Activated B cell treated with CpG ODN at 0.5 μM for 24 hours (primary cell): ENCODE data around the gene RBFOX2. TPM values are rescaled to one million over a fixed set of nuclear protein-coding genes. Genes with fewer than 3 reads are reported as not detected.

Source experiments
- ATAC-seq: fragments of 200-7000 bp; cut with Tn5 transposase; one replicate; pipeline ENCODE4 v1.10.0; 2021; ENCODE audit warnings: low read depth, mild to moderate bottlenecking, moderate library complexity
- CTCF ChIA-PET: fragments of 350-600 bp; sonication (Branson Sonifier 250); formaldehyde crosslinking; loops from one replicate; lab custom pipeline; 2021; ENCODE audit warnings: antibody characterized with exemption; lab: Charles Lee
- POLR2A ChIA-PET: fragments of 350-600 bp; sonication (Branson Sonifier 250); formaldehyde crosslinking; loops from one replicate; lab custom pipeline; 2021; ENCODE audit warnings: antibody characterized with exemption; lab: Charles Lee
- DNase-seq: peaks from one replicate; pipeline ENCODE4 v3.0.0; 2022
- H3K27ac Mint-ChIP-seq: one replicate; pipeline ENCODE4 v1.8.0; 2020; ENCODE audit warnings: mixed read lengths
- H3K27me3 Mint-ChIP-seq: one replicate; pipeline ENCODE4 v1.8.0; 2021; ENCODE audit warnings: mixed read lengths
- H3K36me3 Mint-ChIP-seq: one replicate; pipeline ENCODE4 v1.8.0; 2021; ENCODE audit warnings: low read depth, mixed read lengths
- H3K4me1 Mint-ChIP-seq: one replicate; pipeline ENCODE4 v1.8.0; 2021; ENCODE audit warnings: mixed read lengths
- H3K4me3 Mint-ChIP-seq: one replicate; pipeline ENCODE4 v1.8.0; 2020; ENCODE audit warnings: mild to moderate bottlenecking, mixed read lengths
- H3K9me3 Mint-ChIP-seq: one replicate; pipeline ENCODE4 v1.8.0; 2020; ENCODE audit warnings: mixed read lengths
- intact Hi-C: fragments of 100-400 bp; cut with micrococcal nuclease; formaldehyde crosslinking; loops from one replicate; pipeline ENCODE4 v1.15.1; 2024
- total RNA-seq: library from RNA; stranded (reverse); gene quantifications from 2 replicates; pipeline ENCODE4 v1.2.3, GENCODE V29; 2022
- TF ChIP-seq, protein P1 (sequence below): fragments of 200-600 bp; IDR thresholded peaks from one replicate; pipeline ENCODE4 v1.8.0; 2022; ENCODE audit warnings: antibody characterized with exemption, mild to moderate bottlenecking

Gene RBFOX2
- total RNA-seq, 1 donor from 2014 or later, result not detected

DNA sequence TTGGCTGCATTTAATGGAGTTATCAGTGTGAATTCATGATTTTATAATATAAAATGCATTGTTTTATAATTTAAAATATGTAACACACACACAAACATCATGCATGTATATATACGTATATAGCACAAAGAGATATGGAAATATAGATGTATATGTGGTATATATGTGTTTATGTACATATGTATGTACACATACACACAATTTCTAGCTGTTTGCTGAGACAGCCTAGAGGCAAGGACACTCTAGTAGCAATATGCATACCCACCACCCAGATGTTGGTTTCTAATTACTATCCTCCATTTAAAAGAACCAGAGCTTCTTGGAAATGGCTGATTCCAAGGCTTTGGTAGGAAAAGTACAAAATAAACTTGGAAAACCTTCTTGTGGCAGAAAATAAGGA lies 50.4 kb downstream of the RBFOX2 start:
- peaks cover 17% of the 10 kb centered on the region for H3K27me3 Mint-ChIP-seq
- no peaks in the 10 kb centered on the region for H3K4me1 Mint-ChIP-seq
- no peak overlapping the region for H3K4me3 Mint-ChIP-seq
- POLR2A ChIA-PET, result no interaction called here
- H3K36me3 Mint-ChIP-seq, result no peaks in the 10 kb centered on the region
- no peak overlapping the region for H3K27ac Mint-ChIP-seq
- CTCF ChIA-PET, result no interaction called here
- H3K9me3 Mint-ChIP-seq, result no peaks in the 10 kb centered on the region
- no peak for ATAC-seq
- intact Hi-C loops, result no loop called here
- TF ChIP-seq, protein P1, sequence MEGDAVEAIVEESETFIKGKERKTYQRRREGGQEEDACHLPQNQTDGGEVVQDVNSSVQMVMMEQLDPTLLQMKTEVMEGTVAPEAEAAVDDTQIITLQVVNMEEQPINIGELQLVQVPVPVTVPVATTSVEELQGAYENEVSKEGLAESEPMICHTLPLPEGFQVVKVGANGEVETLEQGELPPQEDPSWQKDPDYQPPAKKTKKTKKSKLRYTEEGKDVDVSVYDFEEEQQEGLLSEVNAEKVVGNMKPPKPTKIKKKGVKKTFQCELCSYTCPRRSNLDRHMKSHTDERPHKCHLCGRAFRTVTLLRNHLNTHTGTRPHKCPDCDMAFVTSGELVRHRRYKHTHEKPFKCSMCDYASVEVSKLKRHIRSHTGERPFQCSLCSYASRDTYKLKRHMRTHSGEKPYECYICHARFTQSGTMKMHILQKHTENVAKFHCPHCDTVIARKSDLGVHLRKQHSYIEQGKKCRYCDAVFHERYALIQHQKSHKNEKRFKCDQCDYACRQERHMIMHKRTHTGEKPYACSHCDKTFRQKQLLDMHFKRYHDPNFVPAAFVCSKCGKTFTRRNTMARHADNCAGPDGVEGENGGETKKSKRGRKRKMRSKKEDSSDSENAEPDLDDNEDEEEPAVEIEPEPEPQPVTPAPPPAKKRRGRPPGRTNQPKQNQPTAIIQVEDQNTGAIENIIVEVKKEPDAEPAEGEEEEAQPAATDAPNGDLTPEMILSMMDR, result no peak
- DNase-seq, result no peak

DNA sequence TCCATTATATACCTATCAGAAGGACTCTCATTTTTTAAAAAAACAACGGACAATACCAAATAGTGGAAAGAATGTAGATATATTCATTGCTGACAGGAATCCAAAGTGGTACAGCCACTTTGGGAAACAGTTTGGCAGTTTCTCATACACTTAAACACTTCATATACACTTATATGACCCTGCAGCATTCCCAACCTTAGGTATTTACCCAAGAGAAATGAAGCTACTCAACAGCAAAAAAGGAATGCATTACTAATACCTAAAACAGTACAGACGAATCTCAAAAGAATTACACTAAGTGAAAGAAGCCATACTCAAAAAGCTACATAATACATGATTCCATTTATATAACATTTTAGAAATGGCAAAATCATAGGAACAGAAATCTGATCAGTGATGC lies 51.5 kb downstream of the RBFOX2 start:
- intact Hi-C loops, result no loop called here
- Mint-ChIP-seq H3K4me1 (no peaks in the 10 kb centered on the region), H3K4me3 (no peak overlapping the region), H3K27ac (no peak overlapping the region), H3K27me3 (peaks cover 12% of the 10 kb centered on the region), H3K9me3 (no peaks in the 10 kb centered on the region), H3K36me3 (no peaks in the 10 kb centered on the region)
- ATAC-seq (no peak), DNase-seq (no peak)
- TF ChIP-seq, protein P1, result no peak
- ChIA-PET POLR2A (no interaction called here), CTCF (no interaction called here)

DNA sequence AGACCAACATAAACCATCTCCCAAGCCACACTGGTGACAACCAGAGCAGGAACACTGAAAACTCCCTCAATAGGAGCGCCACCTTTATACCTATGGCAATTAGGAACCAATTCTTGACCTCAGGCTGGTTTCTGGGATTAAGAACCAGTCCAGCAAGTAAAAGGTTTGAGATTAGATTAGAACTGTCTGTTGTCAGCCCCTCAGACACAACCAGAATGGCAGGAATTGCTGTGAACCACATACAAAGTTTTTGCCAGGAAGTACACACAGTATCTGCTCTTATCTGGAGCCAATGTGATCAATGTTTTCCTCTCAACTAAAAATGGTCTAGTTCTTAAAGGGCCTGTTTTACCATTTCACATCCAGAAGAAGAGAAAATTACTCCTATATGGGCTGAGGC lies 55.2 kb downstream of the RBFOX2 start:
- intact Hi-C loops, result no loop called here
- TF ChIP-seq, protein P1, result no peak
- Mint-ChIP-seq H3K27me3 (peaks cover 10% of the 10 kb centered on the region), H3K27ac (no peak overlapping the region), H3K36me3 (no peaks in the 10 kb centered on the region), H3K4me3 (no peak overlapping the region), H3K4me1 (no peaks in the 10 kb centered on the region), H3K9me3 (no peaks in the 10 kb centered on the region)
- DNase-seq (no peak), ATAC-seq (no peak)
- ChIA-PET POLR2A (no interaction called here), CTCF (no interaction called here)

DNA sequence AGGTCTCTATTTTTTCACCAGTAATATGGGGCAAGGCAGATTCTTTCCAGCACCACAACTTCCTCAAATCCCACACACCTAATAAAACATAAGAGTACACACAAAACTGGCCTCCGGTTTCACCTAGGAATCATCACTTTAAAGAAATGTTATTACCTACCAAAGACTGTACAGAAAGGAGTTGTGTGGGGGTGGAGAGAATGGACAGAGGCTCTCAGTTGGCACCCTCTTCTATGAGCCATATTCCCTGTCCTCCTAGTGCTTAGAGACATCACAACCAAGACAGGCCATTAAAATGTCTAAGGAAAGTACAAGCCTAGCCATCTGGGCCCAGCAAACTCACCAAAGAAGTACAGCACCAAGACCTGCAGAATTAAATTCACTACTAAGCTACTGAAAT lies 56.1 kb downstream of the RBFOX2 start:
- no peak overlapping the region for H3K27ac Mint-ChIP-seq
- POLR2A ChIA-PET, result no interaction called here

DNA sequence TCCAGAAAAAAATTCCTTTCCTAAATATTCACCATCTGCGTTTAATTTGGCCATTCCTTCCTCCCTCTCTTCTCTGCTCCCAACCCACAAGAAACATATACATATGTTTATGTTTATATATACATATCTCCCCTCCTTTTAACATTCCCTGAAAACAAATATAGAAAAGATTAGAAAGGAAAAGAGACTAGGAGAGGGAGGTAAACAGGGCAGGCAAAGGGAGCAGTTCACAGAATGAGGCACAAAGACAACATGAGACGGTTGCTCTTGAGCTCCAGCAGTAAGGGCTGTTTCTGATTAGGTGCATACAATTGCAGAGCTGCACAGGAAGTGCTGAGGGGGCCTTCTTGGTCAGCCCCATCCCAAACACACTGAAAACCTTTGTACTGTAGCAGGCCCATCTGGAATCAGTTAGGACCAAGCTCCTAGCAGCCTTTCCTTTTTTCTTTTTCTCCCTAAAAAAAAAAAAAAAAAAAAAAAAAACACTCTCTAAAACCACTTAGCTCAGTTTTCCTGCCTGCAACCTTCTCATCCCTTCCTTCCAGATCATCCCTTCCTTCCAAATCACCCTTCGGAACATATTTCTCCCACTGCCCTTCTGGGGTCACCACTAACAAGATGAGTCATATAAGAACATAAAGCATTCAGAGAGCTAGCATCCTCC lies 57.0 kb downstream of the RBFOX2 start:
- intact Hi-C loops, result no loop called here
- CTCF ChIA-PET, result no interaction called here

More for the DNA sequence above, 56.1 kb downstream of the RBFOX2 start:
- intact Hi-C loops, result no loop called here
- peaks cover 6% of the 10 kb centered on the region for H3K27me3 Mint-ChIP-seq
- H3K4me3 Mint-ChIP-seq, result no peak overlapping the region
- ATAC-seq (no peak), DNase-seq (no peak)
- no peaks in the 10 kb centered on the region for H3K9me3 Mint-ChIP-seq
- TF ChIP-seq, protein P1, result no peak
- H3K4me1 Mint-ChIP-seq, result no peaks in the 10 kb centered on the region
- no peaks in the 10 kb centered on the region for H3K36me3 Mint-ChIP-seq
- CTCF ChIA-PET, result no interaction called here

More for the DNA sequence above, 57.0 kb downstream of the RBFOX2 start:
- Mint-ChIP-seq H3K9me3 (no peaks in the 10 kb centered on the region), H3K4me3 (no peak overlapping the region), H3K27ac (no peak overlapping the region), H3K4me1 (no peaks in the 10 kb centered on the region), H3K27me3 (peaks cover 6% of the 10 kb centered on the region), H3K36me3 (no peaks in the 10 kb centered on the region)
- ATAC-seq (no peak), DNase-seq (no peak)
- POLR2A ChIA-PET, result no interaction called here
- TF ChIP-seq, protein P1, result no peak
